HEK293 (cell line): Measurements from ENCODE around the gene DIRAS1.

Experiments
- CTCF ChIA-PET: fragments of 350-600 bp; formaldehyde crosslinking; extraction: SDS; loops from one replicate; lab custom pipeline; 2021; ENCODE audit warnings: antibody characterized with exemption; lab: Yijun Ruan, JAX
- POLR2A ChIA-PET: fragments of 300-600 bp; formaldehyde crosslinking; extraction: SDS; loops from one replicate; lab custom pipeline; 2020; ENCODE audit warnings: antibody characterized with exemption, inconsistent platforms; lab: Yijun Ruan, JAX
- H3K27ac ChIP-seq: fragments of 200-500 bp; sonication (Bioruptor generic); 2 replicates; pipeline ENCODE4 v1.5.1; 2014; ENCODE audit warnings: low read depth, low read length, control low read depth, inconsistent platforms; ENCODE audit errors: extremely low read depth
- H3K36me3 ChIP-seq, 2 experiments: fragments of 200-500 bp in 1 of 2; sonication (Bioruptor generic) in 1 of 2; 1 replicate in 1 of 2; 2 replicates in 1 of 2; pipeline ENCODE4 v1.5.1; 2014 to 2017; ENCODE audit warnings: inconsistent platforms in 2 of 2, low read length in 2 of 2; ENCODE audit not compliant: control insufficient read depth in 2 of 2, insufficient read depth in 1 of 2
- H3K4me1 ChIP-seq: fragments of 200-500 bp; sonication (Bioruptor generic); 2 replicates; pipeline ENCODE4 v1.5.1; 2014; ENCODE audit warnings: mild to moderate bottlenecking, low read length, inconsistent platforms; ENCODE audit not compliant: control insufficient read depth, insufficient read depth
- H3K4me3 ChIP-seq: 2 replicates; pipeline ENCODE4 v1.5.1; 2011; ENCODE audit warnings: low read depth, mild to moderate bottlenecking, control low read depth, low read length, moderate library complexity
- H3K9me3 ChIP-seq: fragments of 200-500 bp; sonication (Bioruptor generic); 2 replicates; pipeline ENCODE4 v1.5.1; 2014; ENCODE audit warnings: low read depth, low read length, inconsistent platforms; ENCODE audit not compliant: control insufficient read depth, insufficient read depth
- ATF2 ChIP-seq: fragments of 450-650 bp; formaldehyde crosslinking; IDR thresholded peaks from 2 replicates; pipeline ENCODE4 v1.5.1; 2016; ENCODE audit warnings: missing biosample characterization, missing genetic modification characterization, low read depth
- IKZF3 ChIP-seq: fragments of 450-650 bp; IDR thresholded peaks from 2 replicates; pipeline ENCODE4 v1.5.0; 2018; ENCODE audit warnings: missing biosample characterization, mild to moderate bottlenecking, missing genetic modification characterization, moderate library complexity
- KLF17 ChIP-seq: fragments of 450-650 bp; formaldehyde crosslinking; IDR thresholded peaks from 2 replicates; pipeline ENCODE4 v1.5.1; 2016; ENCODE audit warnings: missing biosample characterization, missing genetic modification characterization
- KLF9 ChIP-seq: fragments of 450-650 bp; formaldehyde crosslinking; IDR thresholded peaks from 2 replicates; pipeline ENCODE4 v1.5.1; 2016; ENCODE audit warnings: missing biosample characterization, missing genetic modification characterization, low read depth
- OSR2 ChIP-seq: fragments of 450-650 bp; formaldehyde crosslinking; IDR thresholded peaks from 2 replicates; pipeline ENCODE4 v1.5.1; 2016; ENCODE audit warnings: missing biosample characterization, missing genetic modification characterization
- PRDM2 ChIP-seq: fragments of 450-650 bp; formaldehyde crosslinking; IDR thresholded peaks from 2 replicates; pipeline ENCODE4 v1.5.1; 2016; ENCODE audit warnings: missing biosample characterization, missing genetic modification characterization, borderline replicate concordance
- SP3 ChIP-seq: fragments of 450-650 bp; formaldehyde crosslinking; IDR thresholded peaks from 2 replicates; pipeline ENCODE4 v1.5.1; 2016; ENCODE audit warnings: missing biosample characterization, missing genetic modification characterization
- ZBTB48 ChIP-seq: fragments of 450-650 bp; formaldehyde crosslinking; IDR thresholded peaks from 2 replicates; pipeline ENCODE4 v1.5.1; 2016; ENCODE audit warnings: missing biosample characterization, missing genetic modification characterization
- ZFP3 ChIP-seq: fragments of 450-650 bp; formaldehyde crosslinking; IDR thresholded peaks from 2 replicates; pipeline ENCODE4 v1.5.1; 2016; ENCODE audit warnings: low read depth, missing biosample characterization, missing genetic modification characterization
- ZNF121 ChIP-seq: fragments of 450-650 bp; formaldehyde crosslinking; IDR thresholded peaks from 2 replicates; pipeline ENCODE4 v1.5.1; 2016; ENCODE audit warnings: missing biosample characterization, missing genetic modification characterization
- ZNF266 ChIP-seq: fragments of 450-650 bp; formaldehyde crosslinking; IDR thresholded peaks from 2 replicates; pipeline ENCODE4 v1.5.1; 2016; ENCODE audit warnings: missing biosample characterization, missing genetic modification characterization, low read depth
- ZNF280C ChIP-seq: fragments of 450-650 bp; formaldehyde crosslinking; IDR thresholded peaks from 2 replicates; pipeline ENCODE4 v1.5.1; 2016; ENCODE audit warnings: missing biosample characterization, missing genetic modification characterization
- ZNF292 ChIP-seq: fragments of 450-650 bp; formaldehyde crosslinking; IDR thresholded peaks from 2 replicates; pipeline ENCODE4 v1.5.1; 2016; ENCODE audit warnings: low read depth, missing biosample characterization, missing genetic modification characterization, borderline replicate concordance
- ZNF391 ChIP-seq: fragments of 450-650 bp; formaldehyde crosslinking; IDR thresholded peaks from 2 replicates; pipeline ENCODE4 v1.5.1; 2016; ENCODE audit warnings: low read depth, missing biosample characterization, missing genetic modification characterization, borderline replicate concordance
- ZNF473 ChIP-seq: fragments of 450-650 bp; formaldehyde crosslinking; IDR thresholded peaks from 2 replicates; pipeline ENCODE4 v1.5.1; 2017; ENCODE audit warnings: missing biosample characterization, missing genetic modification characterization
- ZNF571 ChIP-seq: fragments of 450-650 bp; formaldehyde crosslinking; IDR thresholded peaks from 2 replicates; pipeline ENCODE4 v1.5.0; 2017; ENCODE audit warnings: missing biosample characterization, missing genetic modification characterization
- ZNF580 ChIP-seq: fragments of 450-650 bp; formaldehyde crosslinking; IDR thresholded peaks from 2 replicates; pipeline ENCODE4 v1.5.1; 2016; ENCODE audit warnings: missing biosample characterization, missing genetic modification characterization
- ZNF658 ChIP-seq: fragments of 450-650 bp; formaldehyde crosslinking; IDR thresholded peaks from 2 replicates; pipeline ENCODE4; 2016; ENCODE audit warnings: missing biosample characterization, missing genetic modification characterization
- ZNF660 ChIP-seq: fragments of 450-650 bp; IDR thresholded peaks from 2 replicates; pipeline ENCODE4 v1.5.1; 2018; ENCODE audit warnings: missing biosample characterization, mild to moderate bottlenecking, missing genetic modification characterization
- ZNF692 ChIP-seq: fragments of 450-650 bp; formaldehyde crosslinking; IDR thresholded peaks from 2 replicates; pipeline ENCODE4 v1.5.1; 2016; ENCODE audit warnings: missing biosample characterization, missing genetic modification characterization
- ZSCAN16 ChIP-seq: fragments of 450-650 bp; formaldehyde crosslinking; IDR thresholded peaks from 2 replicates; pipeline ENCODE4 v1.5.1; 2016; ENCODE audit warnings: missing biosample characterization, missing genetic modification characterization
- ZSCAN4 ChIP-seq: fragments of 450-650 bp; formaldehyde crosslinking; IDR thresholded peaks from 2 replicates; pipeline ENCODE4 v1.5.1; 2017; ENCODE audit warnings: missing biosample characterization, missing genetic modification characterization

The DIRAS1 gene

GRCh38 chr19:2702170-2703076 lies 18.7 kb downstream of the DIRAS1 start, which contains the start of gene GNG7:
Gene GNG7 (minus strand): TSS chr19:2702694. CDS start chr19:2520688, 182,006 bp downstream.
- H3K36me3 ChIP-seq = no peaks in the 10 kb centered on the region
- H3K27ac ChIP-seq = no peak within 1 kb of the TSS; the same call in 1 of the 2 replicates
- H3K4me1 ChIP-seq = no peaks in the 10 kb centered on the region
- no peaks in the 10 kb centered on the region for H3K9me3 ChIP-seq
- ChIA-PET POLR2A (interaction anchor here (0.5 to 1.5 kb wide), 5 partner anchors 16 to 248 kb away, joined by 3 to 7 read pairs (median 4); no protein-coding TSS in a partner anchor), CTCF (interaction anchor here (0.6 to 1.7 kb wide), 4 partner anchors 23 to 1627 kb away, joined by 3 to 4 read pairs (median 4); no protein-coding TSS in a partner anchor)
- peak within 1 kb of the TSS; percentile 74 for H3K4me3 ChIP-seq
- TF ChIP-seq SP3 (peak; percentile 57; the same call in 1 of the 2 replicates), OSR2 (no peak), ZFP3 (tag by site-specific recombination) (no peak), ZSCAN4 (tag by site-specific recombination) (no peak), ATF2 (tag by site-specific recombination) (peak; percentile 43; the same call in 1 of the 2 replicates), PRDM2 (tag by site-specific recombination) (no peak), ZSCAN16 (tag by site-specific recombination) (no peak), KLF9 (tag by site-specific recombination) (peak; percentile 35; the same call in 1 of the 2 replicates), ZNF121 (no peak), ZNF266 (tag by site-specific recombination) (no peak), ZNF571 (tag by site-specific recombination) (no peak), ZNF580 (tag by site-specific recombination) (peak; percentile 98), ZNF280C (no peak), ZNF692 (0 out of 2 replicates have a peak, but pooled peaks have one; percentile 29), IKZF3 (tag by site-specific recombination) (no peak), ZNF660 (tag by site-specific recombination) (no peak), ZBTB48 (tag by site-specific recombination) (no peak), ZNF292 (tag by site-specific recombination) (no peak), KLF17 (tag by site-specific recombination) (peak; percentile 48; the same call in 1 of the 2 replicates), ZNF473 (tag by site-specific recombination) (no peak), ZNF658 (tag by site-specific recombination) (no peak), ZNF391 (0 out of 2 replicates have a peak, but pooled peaks have one; percentile 36)
